NCI-H1417 treated with DMSO at 0.1 percent for 48 hours (cell line): ENCODE measurements around the gene ARHGAP15.

ENCODE experiments used
- DNase-seq: peaks from one replicate; lab custom pipeline; 2025; lab: John Stamatoyannopoulos, UW

Gene ARHGAP15

DNA sequence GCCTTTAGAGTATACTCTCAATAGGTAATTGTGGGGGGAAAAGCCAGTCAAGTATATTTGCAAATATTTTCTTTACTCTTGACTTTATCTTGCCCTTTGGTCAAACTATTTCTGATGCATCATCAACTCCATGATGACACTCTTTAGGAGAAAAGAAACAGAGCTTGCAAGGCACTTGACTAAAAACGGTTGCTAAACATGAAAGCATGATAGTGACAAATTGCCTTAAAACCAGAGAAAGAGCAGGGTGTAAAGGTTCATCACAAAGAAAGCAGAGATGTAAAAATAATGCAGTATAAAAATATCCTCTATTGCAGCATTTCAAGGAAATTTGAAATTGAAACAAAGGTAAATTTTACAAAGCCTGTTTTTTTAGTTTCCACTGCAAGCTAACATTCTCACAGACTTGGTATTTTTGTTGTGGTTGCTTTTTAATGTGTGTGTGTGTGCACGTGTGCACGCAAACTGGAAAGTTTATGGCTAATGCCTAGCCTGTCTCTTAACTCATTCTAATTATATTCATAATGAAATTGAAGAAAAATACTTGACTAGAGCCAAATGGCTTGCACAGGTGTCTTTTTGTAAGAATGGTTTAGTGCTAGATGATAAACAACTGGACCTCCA is 503.6 kb downstream of the ARHGAP15 start:
- DNase-seq, result no peak

DNA sequence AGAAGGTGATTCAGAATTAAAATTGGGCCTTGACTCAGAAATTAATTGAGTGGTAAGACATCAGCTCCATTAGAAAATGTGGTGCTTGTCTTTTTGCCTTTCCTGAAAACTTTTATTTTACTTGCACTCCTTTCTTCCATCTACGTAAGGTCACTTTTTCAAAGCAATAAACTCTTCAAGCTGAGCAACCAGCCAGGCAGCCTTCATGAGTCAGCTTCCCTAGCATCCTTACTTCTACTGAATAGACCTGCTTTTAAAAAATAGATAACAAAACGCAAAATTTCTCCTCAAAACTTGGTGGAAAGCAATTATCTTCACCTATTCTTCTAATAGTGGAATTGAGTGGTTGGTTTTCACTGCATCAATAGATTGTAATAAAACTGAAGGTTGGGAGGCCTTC is 504.2 kb downstream of the ARHGAP15 start:
- DNase-seq, result no peak

DNA sequence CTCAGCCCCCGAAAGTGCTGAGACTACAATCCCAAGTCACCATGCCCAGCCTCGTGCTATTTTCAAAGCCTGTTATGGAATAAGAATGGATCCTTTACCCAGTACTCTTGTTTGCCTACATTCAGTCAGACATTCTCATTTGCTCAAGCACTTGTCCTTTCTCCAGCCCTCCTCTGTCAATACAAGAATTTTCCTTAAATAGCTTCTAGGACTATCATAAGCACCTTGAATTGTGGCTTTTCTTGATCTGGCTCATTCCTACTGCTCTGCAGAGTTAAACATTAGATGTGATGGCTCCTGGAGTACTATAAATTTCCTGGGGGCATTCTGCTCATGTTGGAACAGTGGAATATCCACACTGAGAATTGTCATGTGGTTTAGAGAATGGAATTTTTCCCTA is 506.1 kb downstream of the ARHGAP15 start:
- no peak for DNase-seq

DNA sequence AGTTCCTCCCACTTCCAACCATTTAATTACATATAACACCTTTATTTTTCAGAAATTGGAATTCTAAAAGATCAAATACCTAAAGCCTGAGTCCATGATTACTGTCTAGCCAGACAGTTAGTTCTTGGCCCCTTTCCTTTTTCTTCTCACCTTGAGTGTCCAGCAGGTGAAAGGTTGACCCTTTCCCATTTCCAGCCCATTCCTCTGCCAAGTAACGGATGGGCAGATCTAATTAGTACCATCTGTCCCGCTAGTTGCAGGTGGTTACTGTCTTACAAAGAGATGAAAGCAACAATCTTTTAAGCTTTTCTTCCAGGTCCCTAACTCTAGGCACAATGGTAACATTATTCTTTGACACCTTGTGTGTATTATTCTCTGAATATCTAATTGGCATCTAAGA is 506.7 kb downstream of the ARHGAP15 start:
- no peak for DNase-seq

DNA sequence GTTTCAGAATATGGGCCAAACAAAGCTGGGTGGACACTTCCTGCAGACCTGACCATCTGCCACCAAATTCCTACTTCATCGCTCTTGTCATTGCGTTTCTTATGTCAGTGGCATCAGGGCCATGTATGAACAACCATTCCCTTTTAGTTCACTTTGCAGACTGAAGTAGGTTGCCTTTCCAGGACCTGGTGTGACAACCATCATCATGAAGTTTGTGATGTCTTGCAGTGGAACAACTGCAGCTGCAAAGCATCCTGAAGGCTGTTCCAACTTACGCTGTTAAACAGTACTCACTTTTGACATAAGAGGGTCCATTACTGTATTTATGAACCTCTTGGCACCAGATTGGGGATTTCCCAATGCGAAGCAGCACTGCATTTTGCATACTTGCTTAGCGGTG is 511.6 kb downstream of the ARHGAP15 start:
- DNase-seq, result no peak

DNA sequence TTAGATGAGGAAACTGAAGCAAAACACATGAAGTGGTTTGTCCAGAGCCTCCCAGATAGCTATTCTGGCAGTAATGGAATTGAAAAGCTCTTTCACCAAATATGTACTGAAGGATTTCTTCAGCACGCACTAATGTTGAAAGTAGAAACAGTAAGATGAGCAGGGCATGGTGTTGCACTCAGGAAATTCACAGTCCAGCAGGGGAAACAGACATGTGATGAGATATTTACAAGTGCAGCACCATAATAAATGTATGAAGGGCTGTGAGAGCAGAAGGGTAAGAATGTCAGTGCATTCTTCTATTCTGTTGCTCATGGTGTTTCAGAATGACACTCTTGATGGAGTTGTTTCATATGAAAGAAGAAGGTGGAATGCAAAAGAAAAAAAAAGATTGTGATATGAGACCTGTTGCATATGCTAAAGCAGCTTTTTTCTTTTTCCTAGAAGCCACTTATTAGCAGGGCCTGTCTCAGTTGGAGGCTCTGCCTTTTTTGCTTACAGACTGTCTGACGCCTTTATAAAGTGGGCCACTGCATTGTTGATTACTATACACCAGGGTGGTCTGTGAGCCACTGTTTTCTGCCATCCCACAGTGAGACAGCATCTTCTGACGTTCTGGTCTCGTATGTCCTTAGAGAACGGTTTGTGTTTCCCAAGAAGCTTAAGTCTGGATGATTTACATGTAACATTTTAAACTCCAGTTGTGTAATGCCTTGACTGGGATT is 516.9 kb downstream of the ARHGAP15 start:
- no peak for DNase-seq

DNA sequence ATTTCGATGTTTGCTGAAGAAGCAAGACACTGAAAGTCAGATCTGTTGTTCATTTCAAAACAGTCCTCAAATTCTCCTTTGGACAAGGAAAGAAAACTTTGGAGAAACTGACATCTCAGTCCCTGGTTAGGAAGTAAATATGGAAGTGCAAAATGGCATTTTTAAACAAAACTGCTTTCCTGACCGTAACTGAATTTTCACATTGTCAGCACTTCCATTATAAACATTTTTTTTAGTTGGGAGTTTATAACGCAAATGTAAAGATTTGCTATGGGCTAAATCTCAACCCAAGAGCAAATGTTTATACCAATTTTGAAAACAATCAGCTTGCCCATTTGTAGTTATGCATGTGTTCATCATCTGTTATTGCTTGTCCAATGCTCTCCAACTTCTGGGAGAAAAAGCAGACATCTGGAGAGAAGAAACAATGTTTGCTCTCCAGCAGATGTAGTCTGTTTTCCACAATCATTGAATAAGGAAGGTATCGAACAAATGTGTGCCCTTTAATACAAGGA is 520.1 kb downstream of the ARHGAP15 start:
- no peak for DNase-seq

DNA sequence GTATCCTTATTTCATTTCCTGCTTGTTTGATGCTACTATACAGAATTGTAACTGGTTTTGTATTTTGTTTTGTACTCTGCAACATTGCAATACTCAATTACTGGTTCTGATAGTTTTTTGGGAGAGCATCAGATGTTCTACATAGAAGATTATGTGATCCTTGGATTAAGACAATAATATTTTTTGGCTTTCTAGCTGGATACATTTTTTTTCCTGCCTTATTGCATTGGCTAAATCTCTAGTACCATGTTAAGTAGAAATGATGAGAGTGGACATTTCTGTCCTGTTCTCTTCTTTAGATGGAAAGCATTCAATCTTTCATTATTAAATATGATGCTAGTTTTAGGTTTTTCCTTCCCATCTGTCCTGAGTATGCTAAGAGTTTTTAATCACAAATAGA is 523.5 kb downstream of the ARHGAP15 start:
- DNase-seq, result no peak

DNA sequence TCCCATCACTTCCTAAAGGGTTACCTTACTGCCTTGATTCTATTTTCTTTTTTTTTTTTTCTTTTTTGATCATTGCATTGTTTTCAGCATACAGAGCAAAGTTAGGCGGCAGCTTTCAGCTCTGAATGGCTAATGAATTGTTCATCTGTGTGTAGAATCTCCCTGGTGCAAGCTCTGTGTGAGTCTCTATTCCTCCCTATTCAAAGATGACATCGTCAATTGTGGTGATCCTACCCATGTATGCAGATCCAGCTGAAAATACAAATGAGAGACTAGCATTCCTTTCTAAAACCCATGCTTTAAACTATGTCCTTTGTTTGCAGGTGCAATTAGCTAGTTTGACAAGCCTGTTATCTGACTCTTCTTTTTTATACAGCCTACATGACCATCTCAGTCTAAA is 539.0 kb downstream of the ARHGAP15 start:
- no peak for DNase-seq

DNA sequence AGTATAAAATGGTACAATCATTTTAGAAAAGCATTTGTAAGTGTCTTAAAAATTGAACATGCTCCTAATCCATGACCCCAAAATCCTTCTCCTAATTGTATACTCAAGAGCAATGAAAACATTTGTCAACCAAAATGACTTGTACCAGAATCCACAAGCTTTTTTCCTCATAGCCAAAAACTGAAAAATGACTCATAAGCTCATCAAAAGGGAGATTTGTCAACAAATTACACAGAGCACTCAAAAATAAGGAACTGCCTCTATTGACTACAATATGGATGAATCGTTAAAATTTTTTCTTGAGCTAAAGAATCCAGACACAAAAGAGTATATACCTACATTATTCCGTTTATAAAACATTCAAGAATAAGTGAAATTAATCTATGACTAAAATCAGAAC is 544.8 kb downstream of the ARHGAP15 start:
- DNase-seq, result no peak

DNA sequence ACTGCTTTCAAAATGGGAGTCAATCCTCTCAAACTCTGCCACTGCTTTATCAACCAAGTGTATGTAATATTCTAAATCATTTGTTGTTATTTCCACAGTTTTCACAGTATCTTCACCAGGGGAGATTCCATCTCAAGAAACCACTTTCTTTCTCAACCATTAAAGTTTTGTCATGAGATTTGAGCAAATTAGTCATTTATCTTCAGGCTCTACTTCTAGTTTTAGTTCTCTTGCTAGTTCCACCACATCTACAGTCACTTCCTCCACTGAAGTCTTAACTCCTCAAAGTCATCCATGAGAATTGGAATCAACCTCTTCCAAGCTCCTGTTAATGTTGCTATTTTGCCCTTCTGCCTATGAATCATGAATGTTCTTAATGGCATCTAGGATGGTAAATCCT is 545.8 kb downstream of the ARHGAP15 start:
- DNase-seq, result no peak

DNA sequence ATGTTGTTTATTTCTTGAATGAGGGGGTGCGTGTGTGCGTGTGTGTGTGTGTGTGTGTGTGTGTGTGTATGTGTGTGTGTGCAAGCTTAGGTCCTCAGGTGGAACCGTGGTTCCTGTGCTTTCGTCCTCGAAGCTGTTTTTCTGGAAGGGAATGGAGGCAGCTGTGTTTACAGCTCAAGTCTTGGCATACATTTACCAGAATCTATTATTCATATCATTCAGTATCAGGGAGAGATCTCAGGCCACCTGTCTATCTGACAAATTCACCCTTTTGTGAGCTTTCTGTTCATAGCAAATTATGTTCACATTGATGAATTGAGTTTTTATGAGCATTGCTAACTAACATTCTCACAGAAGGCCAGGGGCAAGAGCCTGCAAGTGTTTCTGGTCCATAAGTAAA is 550.4 kb downstream of the ARHGAP15 start:
- no peak for DNase-seq

DNA sequence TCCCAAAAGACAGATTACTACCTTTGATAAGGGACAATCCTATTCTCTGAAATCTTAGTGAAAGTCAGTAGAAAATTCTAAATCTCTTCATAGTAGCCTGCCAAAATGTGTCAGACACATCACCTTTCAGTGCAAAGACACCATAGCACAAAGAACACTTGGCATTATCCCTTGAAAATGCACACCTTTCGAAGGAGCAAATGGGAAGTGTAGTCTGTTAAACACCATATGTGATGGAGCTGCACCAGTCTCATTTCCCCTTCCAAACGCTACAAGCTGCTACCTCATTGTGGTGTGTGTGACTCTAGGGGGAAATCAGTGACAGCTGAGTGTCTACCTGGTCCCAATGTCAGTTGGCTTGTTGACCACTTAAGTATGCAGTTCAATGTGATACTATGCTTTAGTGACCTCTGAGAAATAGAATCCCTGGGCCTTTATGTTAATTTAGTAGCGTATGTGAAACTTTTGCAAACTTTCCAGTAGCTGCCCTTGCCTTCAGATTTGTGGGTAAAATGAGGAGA is 551.7 kb downstream of the ARHGAP15 start:
- DNase-seq, result no peak

DNA sequence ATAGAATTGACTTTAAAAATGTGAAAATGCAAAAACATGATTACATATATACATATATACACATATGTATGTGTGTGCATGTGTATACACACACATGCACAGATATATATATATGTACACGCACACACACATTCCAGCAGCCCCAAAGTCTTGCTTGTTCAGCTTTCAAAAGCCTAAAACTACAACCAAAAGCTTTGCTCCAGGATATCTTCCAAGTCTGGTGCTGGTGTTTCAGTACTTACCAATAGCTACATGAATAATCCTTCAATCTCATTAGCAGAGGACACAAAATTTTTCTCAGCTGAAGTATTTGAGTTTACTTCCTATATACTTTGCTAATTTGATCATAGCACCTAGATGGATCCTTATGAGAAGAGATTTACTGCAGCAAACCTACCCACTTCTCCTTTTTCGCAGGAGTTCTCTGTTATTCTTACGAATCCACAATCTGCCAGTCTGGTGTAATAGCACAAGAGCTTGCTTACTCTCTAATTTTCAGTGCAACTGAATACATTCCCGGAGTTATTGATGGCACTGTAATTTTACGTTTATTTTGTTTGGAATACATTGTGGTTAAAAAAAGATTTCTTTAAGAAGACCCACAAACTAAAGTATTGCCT is 553.3 kb downstream of the ARHGAP15 start:
- no peak for DNase-seq

DNA sequence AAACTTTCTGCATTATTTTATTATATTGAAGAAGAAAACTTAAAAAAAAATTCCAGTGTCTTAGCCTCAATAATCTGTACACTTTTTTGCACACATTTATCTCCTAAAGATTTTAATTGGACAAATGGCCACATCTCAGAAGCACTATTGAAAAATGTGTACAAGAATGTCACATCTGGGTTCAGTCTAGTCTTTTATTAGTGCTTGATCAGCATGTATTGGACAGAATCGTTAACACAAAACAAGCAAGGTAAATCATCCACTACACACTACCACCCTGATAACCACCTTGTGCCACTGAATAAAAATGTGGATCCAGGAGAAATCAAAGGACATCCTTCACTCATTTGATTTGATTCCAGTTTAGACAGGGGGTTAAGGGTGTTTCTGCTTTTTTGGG is 554.8 kb downstream of the ARHGAP15 start:
- no peak for DNase-seq

DNA sequence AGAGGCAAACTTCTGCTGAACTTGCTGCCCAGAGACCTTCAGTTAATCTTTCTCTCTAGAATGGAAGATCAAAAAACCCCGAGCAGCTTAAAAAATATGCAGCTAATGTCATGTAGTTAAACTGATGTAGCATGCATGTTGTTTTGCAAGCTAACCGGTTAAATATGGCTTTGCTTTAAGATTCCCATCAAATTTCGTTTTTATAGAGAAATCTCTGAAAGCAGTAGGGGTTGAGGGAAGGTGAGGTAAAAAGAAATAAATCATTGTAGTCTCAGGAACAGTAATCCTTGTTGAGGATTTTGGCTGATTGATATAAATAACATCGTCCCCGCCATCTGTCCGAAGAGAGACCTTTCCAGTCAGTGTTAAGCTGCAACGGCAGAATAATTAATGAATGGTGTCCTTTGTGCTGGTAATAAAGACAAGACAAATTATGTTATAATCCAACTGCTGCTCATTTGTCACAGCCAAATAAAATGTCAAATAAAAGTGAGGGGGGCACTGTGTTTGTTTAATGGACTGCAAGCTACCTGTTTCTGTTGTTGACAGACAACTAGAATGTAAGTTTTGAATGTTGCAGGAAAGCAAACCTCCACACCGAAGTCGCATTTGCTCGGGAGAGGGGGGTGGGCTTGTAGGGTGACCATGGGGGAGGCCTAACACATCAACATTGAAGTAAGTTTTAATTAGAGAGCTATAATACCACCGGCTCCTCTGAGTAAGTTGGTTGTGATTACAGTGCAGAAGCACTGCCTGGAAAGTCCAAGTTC is 555.5 kb downstream of the ARHGAP15 start:
- DNase-seq, result no peak

DNA sequence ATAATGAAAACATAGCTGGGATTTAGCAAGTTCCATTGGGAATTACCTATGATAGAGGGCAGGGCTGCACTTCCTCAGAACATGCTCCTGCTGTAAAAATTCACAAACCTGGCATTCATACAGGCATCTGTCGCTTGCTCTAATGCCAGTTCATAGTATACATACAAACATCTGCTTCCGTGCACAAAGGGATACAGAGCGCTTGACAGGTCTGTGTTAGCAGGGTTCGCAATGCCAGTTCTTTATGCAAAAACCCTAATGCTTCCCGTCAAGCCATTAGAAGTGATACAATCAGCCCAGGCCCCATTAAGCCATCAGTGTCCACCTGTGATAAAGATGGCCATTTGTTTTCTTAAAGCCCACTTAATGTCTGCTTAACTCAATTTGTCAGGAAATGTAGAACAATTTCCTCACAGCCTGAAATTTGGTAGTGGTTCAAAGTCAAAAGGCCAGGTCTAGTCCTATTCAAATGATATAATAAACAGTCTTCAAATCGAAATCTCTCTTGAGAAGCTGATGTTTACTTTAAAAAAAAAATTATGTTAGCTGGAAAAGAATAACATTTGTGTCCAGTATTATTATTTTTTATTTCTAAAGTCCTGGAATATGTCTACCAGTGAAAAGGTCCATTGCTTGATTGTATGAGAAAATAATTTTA is 556.3 kb downstream of the ARHGAP15 start:
- no peak for DNase-seq

DNA sequence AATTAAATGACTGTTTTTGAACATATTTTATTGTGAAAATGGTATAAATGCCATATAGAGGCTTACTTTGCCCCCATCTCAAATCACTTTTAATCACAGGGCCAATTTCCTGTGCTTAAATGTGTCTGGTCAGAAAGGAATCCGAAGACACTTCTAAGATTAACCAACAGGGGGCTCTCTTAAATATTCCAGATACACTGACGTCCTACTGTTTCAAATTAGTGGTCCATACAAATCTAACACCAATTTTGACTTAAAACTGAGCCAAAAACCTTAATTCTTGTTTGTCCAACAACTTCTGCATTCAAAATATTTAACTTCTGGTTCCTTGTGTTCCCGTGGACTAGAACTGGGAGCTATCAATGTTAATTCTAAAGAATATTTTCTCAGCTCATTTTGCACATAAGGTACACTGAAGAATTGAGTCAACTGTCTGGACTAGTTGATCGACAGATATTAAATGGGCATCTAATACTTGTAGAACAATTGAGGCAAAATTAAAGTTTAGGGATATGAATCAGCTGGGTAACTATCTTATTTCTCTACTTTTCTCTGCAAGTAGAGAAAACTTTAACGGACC is 557.5 kb downstream of the ARHGAP15 start:
- DNase-seq, result no peak

DNA sequence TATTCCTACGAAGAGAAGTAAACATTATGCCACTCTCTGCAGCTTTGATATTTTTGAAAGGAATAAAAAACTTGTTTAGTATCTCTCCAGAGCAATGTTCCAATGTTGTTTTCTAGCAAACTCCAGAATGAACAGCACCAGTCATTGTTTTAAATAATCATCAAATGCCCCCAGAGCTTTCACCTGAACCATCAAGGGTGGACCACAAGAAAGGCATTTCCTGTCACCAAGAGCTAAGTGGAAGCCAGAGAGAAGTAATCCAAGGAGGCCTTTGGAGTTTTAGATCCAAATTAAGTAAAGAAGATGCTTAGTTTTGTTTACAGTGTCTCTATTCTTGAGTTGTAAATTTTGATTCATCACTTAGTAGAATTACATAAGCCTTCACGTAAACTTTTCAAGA is 559.0 kb downstream of the ARHGAP15 start:
- DNase-seq, result no peak

DNA sequence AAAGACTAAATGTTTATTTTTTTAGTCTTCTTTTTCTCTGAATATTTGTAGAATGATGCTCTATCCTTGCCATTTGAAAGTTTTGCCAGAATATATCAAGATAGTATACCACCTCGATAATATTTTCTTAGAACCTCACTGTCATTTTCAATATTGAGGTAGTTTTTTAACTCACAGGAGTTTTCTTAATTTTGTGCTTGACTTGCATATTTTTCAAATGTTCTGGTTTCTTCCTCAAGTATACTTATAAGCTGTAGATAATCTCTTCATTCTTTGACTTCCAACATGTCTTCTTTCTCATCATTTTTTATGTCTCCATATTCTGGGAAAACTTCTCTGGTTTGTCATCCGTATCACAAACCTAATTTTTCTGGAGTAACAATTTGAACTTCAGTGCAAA is 559.6 kb downstream of the ARHGAP15 start:
- DNase-seq, result no peak

DNA sequence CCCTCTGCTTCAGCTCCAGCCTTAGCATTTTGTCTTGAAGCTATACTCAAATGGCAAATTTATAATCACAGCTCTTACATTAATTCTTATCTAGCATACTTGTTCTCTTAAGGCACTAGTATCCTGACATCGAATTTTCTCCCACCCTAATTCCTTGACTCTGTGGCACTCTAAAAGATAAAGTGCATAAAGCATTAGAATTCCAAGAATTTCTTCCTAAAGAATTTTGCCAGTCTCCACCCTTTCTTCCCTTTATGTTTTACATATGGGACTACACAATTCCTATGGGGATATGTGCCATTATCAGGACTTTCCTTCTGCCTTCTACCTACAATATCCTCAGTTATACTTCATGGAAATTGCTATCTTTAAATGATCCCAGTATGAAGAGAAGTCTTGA is 560.3 kb downstream of the ARHGAP15 start:
- no peak for DNase-seq
